ENCODE data around the gene NHEJ1. TPM values are rescaled to one million over a fixed set of nuclear protein-coding genes. Genes with fewer than 3 reads are reported as not detected.

The NHEJ1 gene
- total and polyA plus RNA-seq, 2 donors (not counting 3 experiments of a cell fraction or from before 2014, with no cell fraction given) = 12.8 to 12.9 TPM

- DNase-seq (ENCODE audit: low read depth, low spot score) (no peak), FAIRE-seq (no peak)
- intact Hi-C loops (cut with micrococcal nuclease) (no loop called here), dilution Hi-C loops (cut with MboI; ENCODE audit: extremely low pct_ligation_motif_present, low sequenced_read_pairs) (no loop called here)
- TF ChIP-seq CTCF (IDR thresholded peaks at IDR 0.05; ENCODE audit: extremely low read depth in 1 of 2, insufficient read depth in 1 of 2, low read depth in 1 of 2, low read length in 2 of 2) (no peak), MYC (IDR thresholded peaks at IDR 0.05; ENCODE audit: low read depth, low read length) (no peak), FOS (IDR thresholded peaks at IDR 0.05; ENCODE audit: borderline replicate concordance, insufficient read depth, low read length) (no peak), POLR2AphosphoS5 (IDR thresholded peaks at IDR 0.05; ENCODE audit: insufficient read depth, low read depth, low read length) (no peak), POLR2A (IDR thresholded peaks at IDR 0.05; ENCODE audit: low read depth, low read length) (no peak), EZH2 (IDR thresholded peaks at IDR 0.05; ENCODE audit: borderline replicate concordance, low read depth, low read length, severe bottlenecking) (no peak), MAX (IDR thresholded peaks at IDR 0.05; ENCODE audit: insufficient read depth, insufficient read length) (no peak), GATA2 (IDR thresholded peaks at IDR 0.05; ENCODE audit: insufficient read depth, insufficient read length, low read depth, low read length) (no peak), JUN (IDR thresholded peaks at IDR 0.05; ENCODE audit: borderline replicate concordance, insufficient read depth, insufficient read length, low read depth) (no peak)
- no peaks in the 10 kb centered on the region for H3K36me3 ChIP-seq (ENCODE audit: control insufficient read depth in 2 of 2, extremely low read depth in 1 of 2, insufficient read depth in 2 of 2, low read length in 2 of 2)
- no peak overlapping the region for H2AFZ ChIP-seq (ENCODE audit: low read depth, low read length)
- no peak overlapping the region for H3K4me2 ChIP-seq (ENCODE audit: insufficient read depth, low read length)
- no peaks in the 10 kb centered on the region for H4K20me1 ChIP-seq (replicated peaks; ENCODE audit: control insufficient read depth, extremely low read depth, insufficient read depth, low read length)
- BruUV-seq (replicated peaks) = no TSS peak
- no peak overlapping the region for H3K27ac ChIP-seq (ENCODE audit: insufficient read depth, low read depth, low read length)
- H3K9me3 ChIP-seq (replicated peaks; ENCODE audit: control insufficient read depth, insufficient read depth, low read length) = no peaks in the 10 kb centered on the region
- no peaks in the 10 kb centered on the region for H3K79me2 ChIP-seq (ENCODE audit: control insufficient read depth, insufficient read depth, low read length)
- no peak overlapping the region for H3K9ac ChIP-seq (replicated peaks; ENCODE audit: extremely low read depth, insufficient read depth, low read length)
- peaks cover 21 to 35% of the 10 kb centered on the region in 2 experiments for H3K27me3 ChIP-seq (ENCODE audit: control insufficient read depth in 2 of 2, insufficient read depth in 2 of 2, low read length in 2 of 2)
- H3K4me3 ChIP-seq (replicated peaks in 1 of 3; ENCODE audit: insufficient read depth in 1 of 3, low read depth in 1 of 3, low read length in 3 of 3) = no peak overlapping the region
- no peaks in the 10 kb centered on the region for H3K4me1 ChIP-seq (ENCODE audit: control insufficient read depth, extremely low read depth, insufficient read depth, low read length)
- ChIA-PET POLR2A (no interaction called here), CTCF (interaction anchor here (0.8 to 2.6 kb wide), 5 partner anchors 7 to 89 kb away, joined by 3 to 11 read pairs (median 9); no protein-coding TSS in a partner anchor)
- no peaks in the 10 kb centered on the region for H3K9me1 ChIP-seq (replicated peaks; ENCODE audit: control insufficient read depth, extremely low read depth, insufficient read depth, low read length)
Observed at GRCh38 chr2:219065484-219065883, 95.1 kb downstream of the NHEJ1 start.
